ENCODE results near the gene MYO9B. TPM values are rescaled to one million over a fixed set of nuclear protein-coding genes. Genes with fewer than 3 reads are reported as not detected.

Gene MYO9B
- polyA plus RNA-seq, 3 donors: 5.9 to 366 (median 7.5) TPM

DNA sequence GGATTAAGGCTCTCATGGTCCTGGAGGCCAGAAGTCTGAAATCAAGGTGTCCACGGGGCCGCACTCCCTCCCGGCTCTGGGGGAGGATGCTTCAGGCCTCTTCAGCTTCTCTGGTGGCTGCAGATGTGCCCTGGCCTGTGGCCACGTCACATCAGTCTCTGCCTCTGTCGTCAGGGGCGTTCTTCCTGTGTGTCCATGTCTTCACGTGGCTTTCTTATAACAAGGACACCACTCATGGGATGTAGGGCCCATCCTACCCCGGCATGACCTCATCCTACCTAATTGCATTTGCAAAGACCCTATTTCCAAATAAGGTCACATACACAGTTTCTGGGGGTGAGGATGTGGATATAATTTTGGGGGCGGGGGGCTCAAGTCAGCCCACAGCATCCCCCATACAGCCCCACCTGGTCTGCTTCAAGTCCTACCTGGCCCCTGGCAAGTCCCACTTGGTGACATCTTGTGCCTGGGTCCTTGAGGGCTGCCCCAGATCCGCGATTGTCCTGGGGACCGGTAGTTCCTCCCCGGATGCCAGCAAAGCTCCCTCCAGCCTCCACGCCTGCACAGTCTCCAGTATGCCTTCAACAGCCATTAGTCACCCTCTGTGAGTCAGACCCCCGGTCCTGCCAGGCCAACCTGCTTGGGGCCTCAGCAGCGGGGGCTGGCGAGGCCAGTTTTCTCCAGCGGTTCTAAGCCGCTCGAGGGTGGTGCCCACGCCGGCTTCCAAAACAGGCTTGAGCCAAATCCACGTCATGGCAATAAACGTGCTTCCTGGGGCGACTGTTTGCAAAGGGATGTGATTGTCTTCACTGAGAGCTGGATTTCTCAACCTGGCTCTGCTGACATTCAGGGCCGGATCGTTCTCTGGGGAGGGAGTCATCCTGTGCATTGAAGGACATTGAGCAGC lies 32.2 kb downstream of the MYO9B start:
- Histone ChIP-seq H2AFZ (ENCODE audit: insufficient read depth, low read depth, low read length, poor library complexity, severe bottlenecking) (no peak overlapping the region), H3K27me3 (ENCODE audit: control insufficient read depth in 2 of 2, insufficient read depth in 2 of 2, low read length in 2 of 2) (no peaks in the 10 kb centered on the region), H3K4me1 (ENCODE audit: control insufficient read depth in 1 of 2, insufficient read depth in 2 of 2, low read length in 2 of 2) (peaks cover 86 to 88% of the 10 kb centered on the region in 2 donors), H3K36me3 (replicated peaks in 1 of 2; ENCODE audit: control insufficient read depth in 1 of 2, insufficient read depth in 2 of 2, low read length in 2 of 2) (peaks cover 30 to 50% of the 10 kb centered on the region in 2 donors), H3K4me2 (replicated peaks; ENCODE audit: extremely low read depth, low read length, poor library complexity, severe bottlenecking) (peak overlapping the region; percentile 49), H3K27ac (ENCODE audit: low read depth in 1 of 2, low read length in 2 of 2) (peak overlapping the region; percentile 95), H3K9ac (ENCODE audit: insufficient read depth, low read length, poor library complexity, severe bottlenecking) (peak overlapping the region; percentile 67), H3K79me2 (ENCODE audit: insufficient read depth, low read length) (peaks cover 92% of the 10 kb centered on the region), H3K9me3 (replicated peaks in 1 of 2; ENCODE audit: control insufficient read depth in 1 of 2, insufficient read depth in 1 of 2, low read length in 2 of 2) (peaks cover 0 to 5% of the 10 kb centered on the region in 2 donors), H4K20me1 (ENCODE audit: insufficient read depth, low read length) (peaks cover 23% of the 10 kb centered on the region), H3K4me3 (replicated peaks in 1 of 3; ENCODE audit: low read depth in 2 of 3, low read length in 3 of 3) (peak overlapping the region in 1 of 3 experiments; percentile 51)
- 14% methylated on average over 21 of the region's 27 CpGs for WGBS (ENCODE audit: insufficient coverage)
- peaks cover 0 to 5% (median 3%) of the 10 kb centered on the region in 7 donors for H3K9me3 Mint-ChIP-seq
- H3K27me3 Mint-ChIP-seq (ENCODE audit: low read depth in 3 of 3): peaks cover 0 to 4% (median 0%) of the 10 kb centered on the region in 3 donors
- H3K4me1 Mint-ChIP-seq: peaks cover 89% of the 10 kb centered on the region
- H3K27ac Mint-ChIP-seq: peak overlapping the region; percentile 97 to 99 (median 99)
- TF ChIP-seq, protein P1, sequence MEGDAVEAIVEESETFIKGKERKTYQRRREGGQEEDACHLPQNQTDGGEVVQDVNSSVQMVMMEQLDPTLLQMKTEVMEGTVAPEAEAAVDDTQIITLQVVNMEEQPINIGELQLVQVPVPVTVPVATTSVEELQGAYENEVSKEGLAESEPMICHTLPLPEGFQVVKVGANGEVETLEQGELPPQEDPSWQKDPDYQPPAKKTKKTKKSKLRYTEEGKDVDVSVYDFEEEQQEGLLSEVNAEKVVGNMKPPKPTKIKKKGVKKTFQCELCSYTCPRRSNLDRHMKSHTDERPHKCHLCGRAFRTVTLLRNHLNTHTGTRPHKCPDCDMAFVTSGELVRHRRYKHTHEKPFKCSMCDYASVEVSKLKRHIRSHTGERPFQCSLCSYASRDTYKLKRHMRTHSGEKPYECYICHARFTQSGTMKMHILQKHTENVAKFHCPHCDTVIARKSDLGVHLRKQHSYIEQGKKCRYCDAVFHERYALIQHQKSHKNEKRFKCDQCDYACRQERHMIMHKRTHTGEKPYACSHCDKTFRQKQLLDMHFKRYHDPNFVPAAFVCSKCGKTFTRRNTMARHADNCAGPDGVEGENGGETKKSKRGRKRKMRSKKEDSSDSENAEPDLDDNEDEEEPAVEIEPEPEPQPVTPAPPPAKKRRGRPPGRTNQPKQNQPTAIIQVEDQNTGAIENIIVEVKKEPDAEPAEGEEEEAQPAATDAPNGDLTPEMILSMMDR (IDR thresholded peaks at IDR 0.05): no peak
- peak; percentile 95 to 98 (median 95) for DNase-seq
- H3K4me3 Mint-ChIP-seq: peak overlapping the region; percentile 65 to 79
- intact Hi-C loops (cut with micrococcal nuclease): loop anchor here in 1 of 2 donors (1.0 kb wide), 1 partner anchor 17 kb away; no protein-coding TSS in a partner anchor
- H3K36me3 Mint-ChIP-seq: peaks cover 73 to 87% of the 10 kb centered on the region in 2 donors

DNA sequence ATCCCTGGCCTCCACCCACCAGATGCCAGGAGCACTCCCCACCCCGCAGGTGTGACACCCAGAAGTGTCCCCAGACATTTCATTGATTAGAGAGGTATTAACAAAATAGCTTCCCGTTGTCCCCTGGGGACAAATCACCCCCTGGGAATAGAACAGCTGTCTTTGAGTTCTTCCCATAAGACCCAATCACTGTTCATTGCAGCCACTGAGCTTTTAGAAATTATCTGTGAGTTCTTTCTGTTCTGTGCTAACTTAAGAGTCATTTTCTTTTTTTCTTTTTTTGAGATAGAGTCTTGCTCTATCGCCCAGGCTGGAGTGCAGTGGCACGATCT lies 32.8 kb downstream of the MYO9B start:
- Histone ChIP-seq H3K4me2 (replicated peaks; ENCODE audit: extremely low read depth, low read length, poor library complexity, severe bottlenecking) (peak overlapping the region; percentile 49), H3K27ac (ENCODE audit: low read depth in 1 of 2, low read length in 2 of 2) (peak overlapping the region; percentile 95), H4K20me1 (ENCODE audit: insufficient read depth, low read length) (peaks cover 16% of the 10 kb centered on the region), H3K27me3 (ENCODE audit: control insufficient read depth in 2 of 2, insufficient read depth in 2 of 2, low read length in 2 of 2) (no peaks in the 10 kb centered on the region), H3K9me3 (replicated peaks in 1 of 2; ENCODE audit: control insufficient read depth in 1 of 2, insufficient read depth in 1 of 2, low read length in 2 of 2) (no peaks in the 10 kb centered on the region), H3K4me1 (ENCODE audit: control insufficient read depth in 1 of 2, insufficient read depth in 2 of 2, low read length in 2 of 2) (peaks cover 92 to 94% of the 10 kb centered on the region in 2 donors), H3K4me3 (replicated peaks in 1 of 3; ENCODE audit: low read depth in 2 of 3, low read length in 3 of 3) (peak overlapping the region in 1 of 3 experiments; percentile 51), H3K36me3 (replicated peaks in 1 of 2; ENCODE audit: control insufficient read depth in 1 of 2, insufficient read depth in 2 of 2, low read length in 2 of 2) (peaks cover 24 to 44% of the 10 kb centered on the region in 2 donors), H3K79me2 (ENCODE audit: insufficient read depth, low read length) (peaks cover 92% of the 10 kb centered on the region), H3K9ac (ENCODE audit: insufficient read depth, low read length, poor library complexity, severe bottlenecking) (peak overlapping the region; percentile 67), H2AFZ (ENCODE audit: insufficient read depth, low read depth, low read length, poor library complexity, severe bottlenecking) (no peak overlapping the region)
- H3K27ac Mint-ChIP-seq: peak overlapping the region; percentile 97 to 99 (median 99)
- DNase-seq: no peak
- H3K36me3 Mint-ChIP-seq: peaks cover 73 to 87% of the 10 kb centered on the region in 2 donors
- peak overlapping the region; percentile 65 to 79 for H3K4me3 Mint-ChIP-seq
- TF ChIP-seq, protein P1 (IDR thresholded peaks at IDR 0.05): no peak
- no peaks in the 10 kb centered on the region for H3K9me3 Mint-ChIP-seq
- intact Hi-C loops (cut with micrococcal nuclease): loop anchor here in 1 of 2 donors (1.0 kb wide), 1 partner anchor 18 kb away; no protein-coding TSS in a partner anchor
- WGBS (ENCODE audit: insufficient coverage): no CpG with 5 or more reads among the region's 4 CpGs
- peaks cover 89% of the 10 kb centered on the region for H3K4me1 Mint-ChIP-seq
- peaks cover 0 to 4% (median 0%) of the 10 kb centered on the region in 3 donors for H3K27me3 Mint-ChIP-seq (ENCODE audit: low read depth in 3 of 3)

Measured in CD14-positive monocyte (primary cell).